GM12878 (cell line): ENCODE results near the gene FAF1.

Source experiments
- ETV6 ChIP-seq, 2 experiments: fragments of 450-650 bp in 1 of 2; IDR thresholded peaks in 1 of 2; conservative IDR thresholded peaks in 1 of 2; 2 replicates each; pipeline ENCODE4 v1.6.1; 2014; ENCODE audit warnings: antibody characterized with exemption in 1 of 2, borderline replicate concordance in 1 of 2, low read depth in 1 of 2, mild to moderate bottlenecking in 1 of 2, moderate library complexity in 1 of 2
- RAD21 ChIP-seq: IDR thresholded peaks from 2 replicates; pipeline ENCODE4 v1.6.1; 2011; ENCODE audit warnings: mild to moderate bottlenecking, low read depth, low read length, moderate library complexity; ENCODE audit not compliant: insufficient read depth
- USF1 ChIP-seq: IDR thresholded peaks from 2 replicates; pipeline ENCODE4 v1.6.1; 2011; ENCODE audit warnings: borderline replicate concordance, low read depth, mild to moderate bottlenecking, moderate library complexity, mixed read lengths, low read length; ENCODE audit not compliant: insufficient read depth; ENCODE audit errors: extremely low read length
- USF2 ChIP-seq: IDR thresholded peaks from 2 replicates; pipeline ENCODE4 v1.6.1; 2011; ENCODE audit warnings: low read depth, low read length, improper control_type of control experiment, borderline replicate concordance

GRCh38 chr1:50973255-50973654 lies 13.2 kb upstream of the FAF1 start:
- TF ChIP-seq USF1 (no peak), USF2 (no peak), ETV6 (conservative IDR thresholded peaks at IDR 0.05 in 1 of 2, IDR thresholded peaks at IDR 0.05 in 1 of 2; ENCODE audit: borderline replicate concordance in 1 of 2, low read depth in 1 of 2) (no peak), RAD21 (no peak)
